OCI-LY1 (cell line): Measurements from ENCODE around the gene DAZAP2.

Experiments
- CTCF ChIP-seq: fragments of 200-600 bp; sonication (generic), shearing (Covaris generic); IDR thresholded peaks from 2 replicates; pipeline ENCODE4 v1.5.1; 2017; ENCODE audit warnings: mild to moderate bottlenecking, antibody characterized with exemption, low read length, moderate library complexity, mixed read lengths
- EZH2 ChIP-seq: fragments of 200-600 bp; sonication (generic), shearing (Covaris generic); IDR thresholded peaks from 2 replicates; pipeline ENCODE4 v1.8.0; 2017; ENCODE audit warnings: borderline replicate concordance, mixed run types, mild to moderate bottlenecking, antibody characterized with exemption, low read length, moderate library complexity, mixed read lengths

- no peak for TF ChIP-seq CTCF
- TF ChIP-seq EZH2, result no peak
Measured at GRCh38 chr12:51254536-51254935, 15.9 kb downstream of the DAZAP2 start.
